Measurements from ENCODE around the gene PITPNM2. TPM values are rescaled to one million over a fixed set of nuclear protein-coding genes. Genes with fewer than 3 reads are reported as not detected.

PITPNM2 gene
- polyA plus RNA-seq, 1 of the 3 experiments (the other 2 are of a cell fraction) = 3.7 TPM

DNA sequence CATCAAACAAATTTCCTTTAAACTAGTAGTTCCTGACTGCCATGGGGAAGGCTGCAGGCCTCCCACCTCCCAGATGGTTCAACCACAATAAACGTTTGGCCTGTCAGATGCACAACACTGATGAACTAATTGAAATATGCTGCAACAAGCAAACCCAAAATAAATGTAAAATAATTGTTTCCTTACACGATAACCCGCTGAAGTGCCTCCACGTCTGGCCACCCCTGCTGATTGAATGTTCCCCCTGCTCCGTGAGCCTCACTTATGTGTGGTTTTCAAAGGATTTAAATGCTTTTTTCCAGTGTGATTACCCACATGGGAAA lies 8.4 kb downstream of the PITPNM2 start:
- Histone ChIP-seq H2AFZ (ENCODE audit: low read depth) (no peak overlapping the region), H3K9ac (no peak overlapping the region), H3K9me3 (no peaks in the 10 kb centered on the region), H3K4me3 (ENCODE audit: low read depth in 2 of 2, low read length in 1 of 2) (no peak overlapping the region), H4K20me1 (ENCODE audit: insufficient read depth) (0 out of 2 replicates have a peak, but pooled peaks cover 6% of the 10 kb centered on the region), H3K9me2 (no peaks in the 10 kb centered on the region), H3K27me3 (ENCODE audit: insufficient read depth) (no peaks in the 10 kb centered on the region), H3K27ac (ENCODE audit: low read depth in 2 of 2, low read length in 1 of 2) (peak overlapping the region in 1 of 2 experiments; percentile 66; a peak in 2 of 4 replicates), H3F3A (replicated peaks; ENCODE audit: insufficient read depth) (peaks cover 26% of the 10 kb centered on the region), H3K4me1 (ENCODE audit: control insufficient read depth in 1 of 2, insufficient read depth in 2 of 2, low read depth in 1 of 2, low read length in 1 of 2) (peaks cover 0 to 34% of the 10 kb centered on the region in 2 experiments; a peak in 2 of 4 replicates), H3K4me2 (peak overlapping the region; percentile 12; the same call in 1 of the 2 replicates), H3K36me3 (replicated peaks in 1 of 2; ENCODE audit: control insufficient read depth in 1 of 2, insufficient read depth in 2 of 2, low read length in 1 of 2) (no peaks in the 10 kb centered on the region), H3K79me2 (ENCODE audit: insufficient read depth) (peaks cover 67% of the 10 kb centered on the region)
- ChIA-PET CTCF (no interaction called here), POLR2A (no interaction called here)
- DNase-seq = no peak
- WGBS (ENCODE audit: low lambda C conversion rate) = 79% methylated on average over 5 of the region's 5 CpGs
- no peak for TF ChIP-seq MXI1 (IDR thresholded peaks at IDR 0.05; ENCODE audit: low read depth, low read length)
- no peak for TF ChIP-seq TAF1 (IDR thresholded peaks at IDR 0.05; ENCODE audit: borderline replicate concordance, low read depth, low read length)
- TF ChIP-seq ELF1 (IDR thresholded peaks at IDR 0.05) = no peak
- TF ChIP-seq, protein P1, sequence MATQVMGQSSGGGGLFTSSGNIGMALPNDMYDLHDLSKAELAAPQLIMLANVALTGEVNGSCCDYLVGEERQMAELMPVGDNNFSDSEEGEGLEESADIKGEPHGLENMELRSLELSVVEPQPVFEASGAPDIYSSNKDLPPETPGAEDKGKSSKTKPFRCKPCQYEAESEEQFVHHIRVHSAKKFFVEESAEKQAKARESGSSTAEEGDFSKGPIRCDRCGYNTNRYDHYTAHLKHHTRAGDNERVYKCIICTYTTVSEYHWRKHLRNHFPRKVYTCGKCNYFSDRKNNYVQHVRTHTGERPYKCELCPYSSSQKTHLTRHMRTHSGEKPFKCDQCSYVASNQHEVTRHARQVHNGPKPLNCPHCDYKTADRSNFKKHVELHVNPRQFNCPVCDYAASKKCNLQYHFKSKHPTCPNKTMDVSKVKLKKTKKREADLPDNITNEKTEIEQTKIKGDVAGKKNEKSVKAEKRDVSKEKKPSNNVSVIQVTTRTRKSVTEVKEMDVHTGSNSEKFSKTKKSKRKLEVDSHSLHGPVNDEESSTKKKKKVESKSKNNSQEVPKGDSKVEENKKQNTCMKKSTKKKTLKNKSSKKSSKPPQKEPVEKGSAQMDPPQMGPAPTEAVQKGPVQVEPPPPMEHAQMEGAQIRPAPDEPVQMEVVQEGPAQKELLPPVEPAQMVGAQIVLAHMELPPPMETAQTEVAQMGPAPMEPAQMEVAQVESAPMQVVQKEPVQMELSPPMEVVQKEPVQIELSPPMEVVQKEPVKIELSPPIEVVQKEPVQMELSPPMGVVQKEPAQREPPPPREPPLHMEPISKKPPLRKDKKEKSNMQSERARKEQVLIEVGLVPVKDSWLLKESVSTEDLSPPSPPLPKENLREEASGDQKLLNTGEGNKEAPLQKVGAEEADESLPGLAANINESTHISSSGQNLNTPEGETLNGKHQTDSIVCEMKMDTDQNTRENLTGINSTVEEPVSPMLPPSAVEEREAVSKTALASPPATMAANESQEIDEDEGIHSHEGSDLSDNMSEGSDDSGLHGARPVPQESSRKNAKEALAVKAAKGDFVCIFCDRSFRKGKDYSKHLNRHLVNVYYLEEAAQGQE (IDR thresholded peaks at IDR 0.05; ENCODE audit: low read depth, low read length) = no peak
- TF ChIP-seq EZH2phosphoT487 (IDR thresholded peaks at IDR 0.05; ENCODE audit: borderline replicate concordance, low read depth) = no peak
- TF ChIP-seq GABPA (IDR thresholded peaks at IDR 0.05; ENCODE audit: low read depth) = no peak
- TF ChIP-seq YY1 (IDR thresholded peaks at IDR 0.05; ENCODE audit: low read depth) = no peak
- TF ChIP-seq, protein P2, sequence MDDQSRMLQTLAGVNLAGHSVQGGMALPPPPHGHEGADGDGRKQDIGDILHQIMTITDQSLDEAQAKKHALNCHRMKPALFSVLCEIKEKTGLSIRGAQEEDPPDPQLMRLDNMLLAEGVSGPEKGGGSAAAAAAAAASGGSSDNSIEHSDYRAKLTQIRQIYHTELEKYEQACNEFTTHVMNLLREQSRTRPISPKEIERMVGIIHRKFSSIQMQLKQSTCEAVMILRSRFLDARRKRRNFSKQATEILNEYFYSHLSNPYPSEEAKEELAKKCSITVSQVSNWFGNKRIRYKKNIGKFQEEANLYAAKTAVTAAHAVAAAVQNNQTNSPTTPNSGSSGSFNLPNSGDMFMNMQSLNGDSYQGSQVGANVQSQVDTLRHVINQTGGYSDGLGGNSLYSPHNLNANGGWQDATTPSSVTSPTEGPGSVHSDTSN (IDR thresholded peaks at IDR 0.05) = no peak
- TF ChIP-seq USF2 (IDR thresholded peaks at IDR 0.05; ENCODE audit: borderline replicate concordance, low read depth, low read length) = no peak
- TF ChIP-seq MEF2A (IDR thresholded peaks at IDR 0.05; ENCODE audit: borderline replicate concordance, low read depth) = no peak
- no peak for TF ChIP-seq EP300 (IDR thresholded peaks at IDR 0.05; ENCODE audit: borderline replicate concordance in 1 of 2, low read depth in 1 of 2, low read length in 1 of 2)
- TF ChIP-seq RXRA (IDR thresholded peaks at IDR 0.05; ENCODE audit: borderline replicate concordance, low read depth) = no peak
- TF ChIP-seq GATA2 (CRISPR knock-in tag; IDR thresholded peaks at IDR 0.05) = no peak
- TF ChIP-seq RFX5 (IDR thresholded peaks at IDR 0.05; ENCODE audit: low read length) = no peak
- TF ChIP-seq RAD21 (IDR thresholded peaks at IDR 0.05; ENCODE audit: low read length) = no peak

Data from SK-N-SH (cell line).